ENCODE results near the gene SOX2.

The SOX2 gene

DNA sequence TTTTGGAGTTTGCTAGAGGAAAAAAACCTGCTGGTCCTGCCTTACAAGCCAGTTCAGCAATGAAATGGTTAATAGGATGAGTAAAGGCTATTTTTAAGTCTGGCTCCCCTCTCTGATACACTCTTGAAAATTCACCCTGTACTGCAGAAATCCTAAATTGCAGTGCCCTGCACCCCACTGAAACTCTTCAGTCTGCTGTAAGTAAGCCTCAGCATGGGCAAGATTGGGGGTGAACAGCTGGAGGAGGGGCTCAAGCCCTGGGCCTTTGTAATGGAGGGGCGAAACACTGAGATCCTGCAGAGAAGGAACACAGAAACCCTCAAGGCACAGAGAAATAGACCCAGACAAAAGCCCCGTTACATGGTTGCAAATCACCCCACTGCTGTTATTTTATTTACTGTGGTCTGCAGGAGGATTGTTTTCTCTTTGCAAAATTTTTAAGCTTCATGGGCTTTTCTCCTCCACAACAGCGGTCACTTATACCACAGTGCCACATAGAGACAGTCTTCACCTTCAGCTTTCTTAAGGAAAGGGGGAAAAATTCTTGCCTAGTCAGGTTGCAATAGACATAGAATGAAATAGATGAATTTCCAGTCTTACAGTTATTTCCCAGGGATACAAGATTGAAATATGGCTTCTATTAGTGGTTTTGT lies 45.0 kb downstream of the SOX2 start:
- TF ChIP-seq SIN3A (IDR thresholded peaks at IDR 0.05; ENCODE audit: borderline replicate concordance, insufficient read depth, low read length) (no peak), POLR2AphosphoS5 (IDR thresholded peaks at IDR 0.05; ENCODE audit: low read depth, low read length) (no peak), TAF1 (IDR thresholded peaks at IDR 0.05; ENCODE audit: borderline replicate concordance, insufficient read depth, low read length) (no peak), FOXP2 (optimal IDR thresholded peaks at IDR 0.05; ENCODE audit: borderline replicate concordance, extremely low read depth, extremely low read length, insufficient read depth) (no peak)
- TF ChIP-seq, protein P1, sequence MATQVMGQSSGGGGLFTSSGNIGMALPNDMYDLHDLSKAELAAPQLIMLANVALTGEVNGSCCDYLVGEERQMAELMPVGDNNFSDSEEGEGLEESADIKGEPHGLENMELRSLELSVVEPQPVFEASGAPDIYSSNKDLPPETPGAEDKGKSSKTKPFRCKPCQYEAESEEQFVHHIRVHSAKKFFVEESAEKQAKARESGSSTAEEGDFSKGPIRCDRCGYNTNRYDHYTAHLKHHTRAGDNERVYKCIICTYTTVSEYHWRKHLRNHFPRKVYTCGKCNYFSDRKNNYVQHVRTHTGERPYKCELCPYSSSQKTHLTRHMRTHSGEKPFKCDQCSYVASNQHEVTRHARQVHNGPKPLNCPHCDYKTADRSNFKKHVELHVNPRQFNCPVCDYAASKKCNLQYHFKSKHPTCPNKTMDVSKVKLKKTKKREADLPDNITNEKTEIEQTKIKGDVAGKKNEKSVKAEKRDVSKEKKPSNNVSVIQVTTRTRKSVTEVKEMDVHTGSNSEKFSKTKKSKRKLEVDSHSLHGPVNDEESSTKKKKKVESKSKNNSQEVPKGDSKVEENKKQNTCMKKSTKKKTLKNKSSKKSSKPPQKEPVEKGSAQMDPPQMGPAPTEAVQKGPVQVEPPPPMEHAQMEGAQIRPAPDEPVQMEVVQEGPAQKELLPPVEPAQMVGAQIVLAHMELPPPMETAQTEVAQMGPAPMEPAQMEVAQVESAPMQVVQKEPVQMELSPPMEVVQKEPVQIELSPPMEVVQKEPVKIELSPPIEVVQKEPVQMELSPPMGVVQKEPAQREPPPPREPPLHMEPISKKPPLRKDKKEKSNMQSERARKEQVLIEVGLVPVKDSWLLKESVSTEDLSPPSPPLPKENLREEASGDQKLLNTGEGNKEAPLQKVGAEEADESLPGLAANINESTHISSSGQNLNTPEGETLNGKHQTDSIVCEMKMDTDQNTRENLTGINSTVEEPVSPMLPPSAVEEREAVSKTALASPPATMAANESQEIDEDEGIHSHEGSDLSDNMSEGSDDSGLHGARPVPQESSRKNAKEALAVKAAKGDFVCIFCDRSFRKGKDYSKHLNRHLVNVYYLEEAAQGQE (IDR thresholded peaks at IDR 0.05; ENCODE audit: insufficient read depth in 1 of 2, low read depth in 2 of 2, low read length in 2 of 2), result no peak

DNA sequence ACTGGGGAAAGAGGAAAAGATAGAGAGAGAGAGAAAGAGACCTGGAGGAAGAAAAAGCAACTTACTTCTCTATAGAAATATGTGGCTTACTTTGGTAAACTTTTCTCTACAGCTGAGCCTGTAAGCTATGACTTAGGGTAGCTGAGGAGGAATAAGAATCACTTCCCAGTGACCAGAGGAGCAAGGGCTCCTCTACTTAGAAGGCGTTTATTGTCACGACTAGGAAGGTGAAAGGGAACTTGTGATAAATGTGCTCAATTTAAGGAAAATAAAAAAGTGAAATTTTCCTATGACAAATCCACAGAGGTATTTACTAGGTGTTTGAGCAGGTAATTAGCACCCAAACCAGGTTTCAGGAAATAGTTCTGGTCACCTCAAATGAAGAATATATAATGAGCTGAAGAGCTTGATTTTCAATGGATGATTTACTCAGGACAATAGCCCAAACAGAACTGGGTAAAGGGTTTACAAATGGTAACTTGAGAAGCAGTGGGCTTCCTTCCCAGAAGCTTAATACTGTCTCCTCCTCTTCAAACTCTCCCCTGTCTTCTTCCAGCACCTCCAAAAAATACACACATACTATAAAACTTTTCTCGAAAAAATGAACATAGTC lies 46.1 kb downstream of the SOX2 start:
- TF ChIP-seq FOXP2 (optimal IDR thresholded peaks at IDR 0.05; ENCODE audit: borderline replicate concordance, extremely low read depth, extremely low read length, insufficient read depth), result no peak
- TF ChIP-seq TAF1 (IDR thresholded peaks at IDR 0.05; ENCODE audit: borderline replicate concordance, insufficient read depth, low read length), result no peak
- no peak for TF ChIP-seq POLR2AphosphoS5 (IDR thresholded peaks at IDR 0.05; ENCODE audit: low read depth, low read length)
- TF ChIP-seq SIN3A (IDR thresholded peaks at IDR 0.05; ENCODE audit: borderline replicate concordance, insufficient read depth, low read length), result no peak
- TF ChIP-seq, protein P1 (IDR thresholded peaks at IDR 0.05; ENCODE audit: insufficient read depth in 1 of 2, low read depth in 2 of 2, low read length in 2 of 2), result no peak

DNA sequence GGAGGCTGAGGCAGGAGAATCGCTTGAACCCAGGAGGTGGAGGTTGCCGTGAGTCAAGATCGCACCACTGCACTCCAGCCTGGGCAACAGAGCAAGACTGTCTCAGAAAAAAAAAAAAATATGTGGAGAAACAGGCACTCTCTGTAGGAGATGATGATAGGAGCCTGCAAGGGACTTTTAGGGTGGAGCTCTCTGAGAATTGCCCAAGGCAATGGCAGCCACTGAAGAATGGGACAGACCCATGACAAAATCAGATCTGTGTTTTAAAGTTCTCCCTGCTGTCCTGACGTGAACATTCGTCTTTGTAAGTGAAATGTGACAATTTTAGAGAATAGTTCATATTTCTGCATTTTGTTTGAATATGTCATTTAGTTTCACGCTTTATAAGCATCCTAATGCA lies 50.2 kb downstream of the SOX2 start:
- TF ChIP-seq TAF1 (IDR thresholded peaks at IDR 0.05; ENCODE audit: borderline replicate concordance, insufficient read depth, low read length), result no peak
- no peak for TF ChIP-seq FOXP2 (optimal IDR thresholded peaks at IDR 0.05; ENCODE audit: borderline replicate concordance, extremely low read depth, extremely low read length, insufficient read depth)
- TF ChIP-seq POLR2AphosphoS5 (IDR thresholded peaks at IDR 0.05; ENCODE audit: low read depth, low read length), result no peak
